ENCODE results near the gene IDH3A. TPM values are rescaled to one million over a fixed set of nuclear protein-coding genes. Genes with fewer than 3 reads are reported as not detected.

IDH3A gene
- total RNA-seq, 1 experiment from 2014 or later = 67.8 TPM

DNA sequence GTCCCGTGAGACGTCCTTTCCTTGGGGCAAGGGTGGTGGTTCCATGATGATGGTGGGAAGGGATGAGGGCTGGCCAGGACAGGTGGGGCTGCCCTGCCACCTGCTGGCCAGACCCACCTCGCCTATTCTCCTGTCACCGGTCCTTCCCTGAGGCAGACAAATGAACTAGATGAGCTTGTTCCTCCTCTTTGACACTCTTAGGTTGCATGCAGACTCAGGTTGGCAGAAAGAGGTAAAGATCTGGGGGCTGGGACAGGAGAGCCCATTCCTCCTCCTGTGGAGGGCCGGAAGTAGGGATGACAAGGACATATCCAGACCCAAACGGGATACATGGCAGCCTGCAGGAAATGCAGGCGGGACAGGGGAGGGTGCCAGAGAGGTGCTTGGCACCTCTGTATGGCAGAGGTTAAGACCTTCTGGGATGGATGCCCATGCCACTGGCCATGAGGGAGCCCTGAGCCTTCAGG, 46.6 kb downstream of the IDH3A start:
- no peak overlapping the region for H3K4me3 ChIP-seq
- BruUV-seq (replicated peaks) = no TSS peak
- no peaks in the 10 kb centered on the region for H3K4me1 ChIP-seq (replicated peaks; ENCODE audit: insufficient read depth)
- no peaks in the 10 kb centered on the region for H3K9me2 ChIP-seq (ENCODE audit: insufficient read depth)
- H3K27me3 ChIP-seq (ENCODE audit: insufficient read depth, low read depth) = no peaks in the 10 kb centered on the region
- DNase-seq = peak; percentile 46 to 53
- no peak overlapping the region for H2AFZ ChIP-seq
- no peak overlapping the region for H3K4me2 ChIP-seq
- no peaks in the 10 kb centered on the region for H3K79me2 ChIP-seq (ENCODE audit: low read depth)
- H3F3A ChIP-seq (ENCODE audit: insufficient read depth, low read depth) = no peaks in the 10 kb centered on the region
- no peak for TF ChIP-seq EZH2 (IDR thresholded peaks at IDR 0.05; ENCODE audit: low read depth)
- TF ChIP-seq, protein P1, sequence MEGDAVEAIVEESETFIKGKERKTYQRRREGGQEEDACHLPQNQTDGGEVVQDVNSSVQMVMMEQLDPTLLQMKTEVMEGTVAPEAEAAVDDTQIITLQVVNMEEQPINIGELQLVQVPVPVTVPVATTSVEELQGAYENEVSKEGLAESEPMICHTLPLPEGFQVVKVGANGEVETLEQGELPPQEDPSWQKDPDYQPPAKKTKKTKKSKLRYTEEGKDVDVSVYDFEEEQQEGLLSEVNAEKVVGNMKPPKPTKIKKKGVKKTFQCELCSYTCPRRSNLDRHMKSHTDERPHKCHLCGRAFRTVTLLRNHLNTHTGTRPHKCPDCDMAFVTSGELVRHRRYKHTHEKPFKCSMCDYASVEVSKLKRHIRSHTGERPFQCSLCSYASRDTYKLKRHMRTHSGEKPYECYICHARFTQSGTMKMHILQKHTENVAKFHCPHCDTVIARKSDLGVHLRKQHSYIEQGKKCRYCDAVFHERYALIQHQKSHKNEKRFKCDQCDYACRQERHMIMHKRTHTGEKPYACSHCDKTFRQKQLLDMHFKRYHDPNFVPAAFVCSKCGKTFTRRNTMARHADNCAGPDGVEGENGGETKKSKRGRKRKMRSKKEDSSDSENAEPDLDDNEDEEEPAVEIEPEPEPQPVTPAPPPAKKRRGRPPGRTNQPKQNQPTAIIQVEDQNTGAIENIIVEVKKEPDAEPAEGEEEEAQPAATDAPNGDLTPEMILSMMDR (conservative IDR thresholded peaks at IDR 0.05) = peak; percentile 81
- ChIA-PET CTCF (interaction anchor here (0.6 to 1.7 kb wide), 14 partner anchors 9 to 236 kb away, joined by 3 to 17 read pairs (median 3); partner anchors contain the start of gene CIB2), POLR2A (ENCODE audit: unreplicated experiment) (interaction anchor here (0.6 to 0.8 kb wide), 2 partner anchors 10 to 39 kb away, joined by 4 to 7 read pairs; no protein-coding TSS in a partner anchor)
- no peak overlapping the region for H3K27ac ChIP-seq
- no peaks in the 10 kb centered on the region for H3K9me3 ChIP-seq (ENCODE audit: insufficient read depth, low read depth)
- no peaks in the 10 kb centered on the region for H3K36me3 ChIP-seq (ENCODE audit: low read depth)
- intact Hi-C loops (cut with micrococcal nuclease; ENCODE audit: unreplicated experiment) = loop anchor here (1.0 to 5.0 kb wide), 4 partner anchors 46 to 238 kb away; partner anchors contain the start of gene CIB2
- no peaks in the 10 kb centered on the region for H4K20me1 ChIP-seq (ENCODE audit: insufficient read depth)

DNA sequence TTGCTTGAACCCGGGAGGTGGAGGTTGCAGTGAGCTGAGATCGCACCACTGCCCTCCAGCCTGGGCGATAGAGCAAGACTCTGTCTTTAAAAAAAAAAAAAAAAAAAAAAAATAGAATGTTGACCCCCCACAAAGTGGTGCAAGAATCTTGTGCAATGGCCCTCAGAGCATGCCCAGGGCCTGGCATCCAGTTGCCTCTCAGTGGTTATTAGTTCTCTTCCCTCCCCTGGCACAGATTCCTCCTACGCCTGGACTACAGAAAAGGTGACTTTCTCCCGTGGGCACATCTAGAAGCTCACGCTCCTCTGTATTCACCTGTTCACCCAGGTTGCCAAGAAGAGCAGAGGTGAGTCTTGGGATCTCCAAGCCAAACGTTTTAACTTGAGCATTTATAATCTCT, 48.5 kb downstream of the IDH3A start:
- BruUV-seq (replicated peaks) = no TSS peak
- ChIA-PET POLR2A (ENCODE audit: unreplicated experiment) (no interaction called here), CTCF (interaction anchor here (0.6 kb wide), 1 partner anchor 670 kb away, joined by 5 read pairs; no protein-coding TSS in a partner anchor)
- Histone ChIP-seq H3F3A (ENCODE audit: insufficient read depth, low read depth) (no peaks in the 10 kb centered on the region), H3K36me3 (ENCODE audit: low read depth) (no peaks in the 10 kb centered on the region), H3K9me3 (ENCODE audit: insufficient read depth, low read depth) (no peaks in the 10 kb centered on the region), H3K27me3 (ENCODE audit: insufficient read depth, low read depth) (peaks cover 3% of the 10 kb centered on the region; the same call in 1 of the 2 replicates), H3K4me3 (no peak overlapping the region), H3K9me2 (ENCODE audit: insufficient read depth) (no peaks in the 10 kb centered on the region), H3K4me2 (no peak overlapping the region), H4K20me1 (ENCODE audit: insufficient read depth) (no peaks in the 10 kb centered on the region), H3K4me1 (replicated peaks; ENCODE audit: insufficient read depth) (no peaks in the 10 kb centered on the region), H2AFZ (no peak overlapping the region), H3K79me2 (ENCODE audit: low read depth) (no peaks in the 10 kb centered on the region), H3K27ac (no peak overlapping the region)
- intact Hi-C loops (cut with micrococcal nuclease; ENCODE audit: unreplicated experiment) = loop anchor here (5.0 kb wide), 2 partner anchors 65 to 240 kb away; partner anchors contain the start of gene CIB2
- TF ChIP-seq, protein P1 (conservative IDR thresholded peaks at IDR 0.05) = no peak
- no peak for TF ChIP-seq EZH2 (IDR thresholded peaks at IDR 0.05; ENCODE audit: low read depth)
- DNase-seq = no peak

DNA sequence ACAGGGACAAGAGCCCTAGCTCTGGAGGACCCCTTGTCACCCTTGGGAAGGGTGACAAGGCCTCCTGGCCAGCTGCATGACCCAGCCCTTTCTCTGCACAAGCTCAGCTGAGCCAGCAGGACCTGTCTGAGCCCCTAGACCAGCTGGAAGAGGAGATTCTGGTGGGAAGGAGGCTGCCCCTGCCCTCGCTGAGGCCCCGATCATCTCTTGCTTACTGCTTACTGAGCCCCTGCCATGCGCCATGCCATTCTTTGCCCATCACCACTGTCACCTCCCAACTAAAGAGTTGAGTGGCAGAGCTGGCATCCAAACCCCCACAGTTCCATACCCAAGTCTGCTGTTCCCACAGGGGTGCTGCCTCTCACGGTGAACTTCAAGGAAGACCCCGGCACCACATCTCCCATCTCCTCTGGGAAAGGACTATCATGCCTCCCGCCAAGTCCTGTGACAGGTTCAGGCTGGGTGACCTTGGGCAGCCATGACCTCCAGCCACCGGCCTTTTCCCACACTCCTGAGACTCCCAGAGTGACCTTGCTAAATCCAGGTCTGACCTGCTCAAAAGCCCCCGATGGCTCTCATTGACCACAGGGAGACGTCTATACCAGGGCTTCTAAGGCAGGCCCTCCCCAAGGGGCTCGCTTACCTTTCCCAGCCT, 51.2 kb downstream of the IDH3A start:
- Histone ChIP-seq H3K27me3 (ENCODE audit: insufficient read depth, low read depth) (peaks cover 3% of the 10 kb centered on the region; the same call in 1 of the 2 replicates), H3K9me3 (ENCODE audit: insufficient read depth, low read depth) (no peaks in the 10 kb centered on the region), H2AFZ (no peak overlapping the region), H3K79me2 (ENCODE audit: low read depth) (no peaks in the 10 kb centered on the region), H3K4me2 (no peak overlapping the region), H3K9me2 (ENCODE audit: insufficient read depth) (no peaks in the 10 kb centered on the region), H3K4me1 (replicated peaks; ENCODE audit: insufficient read depth) (no peaks in the 10 kb centered on the region), H3K27ac (no peak overlapping the region), H3F3A (ENCODE audit: insufficient read depth, low read depth) (no peaks in the 10 kb centered on the region), H3K4me3 (no peak overlapping the region), H3K36me3 (ENCODE audit: low read depth) (no peaks in the 10 kb centered on the region), H4K20me1 (ENCODE audit: insufficient read depth) (no peaks in the 10 kb centered on the region)
- CTCF ChIA-PET = no interaction called here
- no TSS peak for BruUV-seq (replicated peaks)
- intact Hi-C loops (cut with micrococcal nuclease; ENCODE audit: unreplicated experiment) = no loop called here
- POLR2A ChIA-PET (ENCODE audit: unreplicated experiment) = no interaction called here
- TF ChIP-seq, protein P1 (conservative IDR thresholded peaks at IDR 0.05) = no peak
- no peak for TF ChIP-seq EZH2 (IDR thresholded peaks at IDR 0.05; ENCODE audit: low read depth)
- DNase-seq = no peak
